Measurements from ENCODE around the gene SLC25A44. TPM values are rescaled to one million over a fixed set of nuclear protein-coding genes. Genes with fewer than 3 reads are reported as not detected.

The SLC25A44 gene
- total RNA-seq, 4 donors from 2014 or later: 19.1 to 89.8 (median 36.3) TPM

GRCh38 chr1:156194300-156194652 lies 372 bp downstream of the SLC25A44 start:
- ATAC-seq (ENCODE audit: low FRiP score) (no peak), DNase-seq (ENCODE audit: low spot score) (no peak)
- TF ChIP-seq CTCF (IDR thresholded peaks at IDR 0.05): no peak

GRCh38 chr1:156195853-156196252 lies 1.9 kb downstream of the SLC25A44 start:
- ATAC-seq (ENCODE audit: low FRiP score): no peak
- no peak for DNase-seq (ENCODE audit: low spot score)
- TF ChIP-seq CTCF (IDR thresholded peaks at IDR 0.05): no peak

GRCh38 chr1:156196445-156196844 lies 2.5 kb downstream of the SLC25A44 start:
- DNase-seq (ENCODE audit: low spot score): no peak
- ATAC-seq (ENCODE audit: low FRiP score): no peak

GRCh38 chr1:156198831-156199349 lies 5.0 kb downstream of the SLC25A44 start:
- ATAC-seq (ENCODE audit: low FRiP score) (no peak), DNase-seq (ENCODE audit: low spot score) (no peak)
- no peak for TF ChIP-seq CTCF (IDR thresholded peaks at IDR 0.05)

More at GRCh38 chr1:156196445-156196844, 2.5 kb downstream of the SLC25A44 start:
- no peak for TF ChIP-seq CTCF (IDR thresholded peaks at IDR 0.05)

GRCh38 chr1:156200044-156200443 lies 6.1 kb downstream of the SLC25A44 start:
- no peak for TF ChIP-seq CTCF (IDR thresholded peaks at IDR 0.05)
- DNase-seq (ENCODE audit: low spot score) (no peak), ATAC-seq (ENCODE audit: low FRiP score) (no peak)

GRCh38 chr1:156203331-156203730 lies 9.4 kb downstream of the SLC25A44 start:
- no peak for TF ChIP-seq CTCF (IDR thresholded peaks at IDR 0.05)
- ATAC-seq (ENCODE audit: low FRiP score): peak; percentile 57
- DNase-seq (ENCODE audit: low spot score): no peak

- DNase-seq (ENCODE audit: low spot score): no peak
- ATAC-seq (ENCODE audit: low FRiP score): no peak
- no peak for TF ChIP-seq CTCF (IDR thresholded peaks at IDR 0.05)
These were observed 10.8 kb downstream of the SLC25A44 start for GRCh38 chr1:156204686-156205085.
